ENCODE results near the gene TULP1. TPM values are rescaled to one million over a fixed set of nuclear protein-coding genes. Genes with fewer than 3 reads are reported as not detected.
A peak's percentile ranks its signal among the peaks of the same experiment; 100 is the strongest.

Gene TULP1
- total and polyA plus RNA-seq, 2 of the 13 experiments (the other 11 are each of a cell fraction or from before 2014, with no cell fraction given), result not detected

DNA sequence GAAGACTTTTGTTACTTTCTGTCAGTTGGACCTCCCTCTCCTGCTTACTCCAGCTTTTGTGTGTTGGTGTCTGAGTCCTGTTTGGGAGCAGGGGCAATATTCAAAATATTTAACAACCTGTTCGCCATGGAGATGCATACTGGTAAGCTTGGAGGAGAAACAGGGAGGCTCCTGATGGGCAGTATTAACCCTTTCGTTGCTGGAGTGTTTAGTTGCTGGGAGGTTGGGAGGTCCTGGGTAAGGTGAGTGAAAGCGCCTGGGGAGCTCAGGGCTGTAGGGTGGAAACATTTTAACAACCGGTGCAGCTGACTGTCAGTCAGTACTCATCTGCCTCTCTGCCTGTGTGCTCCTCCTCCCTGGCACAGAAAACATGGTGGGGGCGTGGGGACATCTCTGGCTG lies 4.2 kb downstream of the TULP1 start:
- no peak for ATAC-seq
- POLR2A ChIA-PET, result no interaction called here
- no TSS peak for BruUV-seq (replicated peaks)
- TF ChIP-seq ZNF652 (CRISPR knock-in tag; IDR thresholded peaks at IDR 0.05; ENCODE audit: borderline replicate concordance, low read depth), result peak; percentile 83
- no peak for TF ChIP-seq SMC3 (IDR thresholded peaks at IDR 0.05; ENCODE audit: low read length)
- no peak for TF ChIP-seq ZNF629 (CRISPR knock-in tag; conservative IDR thresholded peaks at IDR 0.05)
- TF ChIP-seq, protein P1, sequence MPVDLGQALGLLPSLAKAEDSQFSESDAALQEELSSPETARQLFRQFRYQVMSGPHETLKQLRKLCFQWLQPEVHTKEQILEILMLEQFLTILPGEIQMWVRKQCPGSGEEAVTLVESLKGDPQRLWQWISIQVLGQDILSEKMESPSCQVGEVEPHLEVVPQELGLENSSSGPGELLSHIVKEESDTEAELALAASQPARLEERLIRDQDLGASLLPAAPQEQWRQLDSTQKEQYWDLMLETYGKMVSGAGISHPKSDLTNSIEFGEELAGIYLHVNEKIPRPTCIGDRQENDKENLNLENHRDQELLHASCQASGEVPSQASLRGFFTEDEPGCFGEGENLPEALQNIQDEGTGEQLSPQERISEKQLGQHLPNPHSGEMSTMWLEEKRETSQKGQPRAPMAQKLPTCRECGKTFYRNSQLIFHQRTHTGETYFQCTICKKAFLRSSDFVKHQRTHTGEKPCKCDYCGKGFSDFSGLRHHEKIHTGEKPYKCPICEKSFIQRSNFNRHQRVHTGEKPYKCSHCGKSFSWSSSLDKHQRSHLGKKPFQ (CRISPR knock-in tag; IDR thresholded peaks at IDR 0.05; ENCODE audit: insufficient replicate concordance), result no peak
- TF ChIP-seq SOX13 (IDR thresholded peaks at IDR 0.05), result no peak
- no peak for TF ChIP-seq SOX13 (CRISPR knock-in tag; conservative IDR thresholded peaks at IDR 0.05 in 1 of 2, IDR thresholded peaks at IDR 0.05 in 1 of 2)
- no peak for TF ChIP-seq ZFP36L2 (CRISPR knock-in tag; IDR thresholded peaks at IDR 0.05)
- TF ChIP-seq, protein P2, sequence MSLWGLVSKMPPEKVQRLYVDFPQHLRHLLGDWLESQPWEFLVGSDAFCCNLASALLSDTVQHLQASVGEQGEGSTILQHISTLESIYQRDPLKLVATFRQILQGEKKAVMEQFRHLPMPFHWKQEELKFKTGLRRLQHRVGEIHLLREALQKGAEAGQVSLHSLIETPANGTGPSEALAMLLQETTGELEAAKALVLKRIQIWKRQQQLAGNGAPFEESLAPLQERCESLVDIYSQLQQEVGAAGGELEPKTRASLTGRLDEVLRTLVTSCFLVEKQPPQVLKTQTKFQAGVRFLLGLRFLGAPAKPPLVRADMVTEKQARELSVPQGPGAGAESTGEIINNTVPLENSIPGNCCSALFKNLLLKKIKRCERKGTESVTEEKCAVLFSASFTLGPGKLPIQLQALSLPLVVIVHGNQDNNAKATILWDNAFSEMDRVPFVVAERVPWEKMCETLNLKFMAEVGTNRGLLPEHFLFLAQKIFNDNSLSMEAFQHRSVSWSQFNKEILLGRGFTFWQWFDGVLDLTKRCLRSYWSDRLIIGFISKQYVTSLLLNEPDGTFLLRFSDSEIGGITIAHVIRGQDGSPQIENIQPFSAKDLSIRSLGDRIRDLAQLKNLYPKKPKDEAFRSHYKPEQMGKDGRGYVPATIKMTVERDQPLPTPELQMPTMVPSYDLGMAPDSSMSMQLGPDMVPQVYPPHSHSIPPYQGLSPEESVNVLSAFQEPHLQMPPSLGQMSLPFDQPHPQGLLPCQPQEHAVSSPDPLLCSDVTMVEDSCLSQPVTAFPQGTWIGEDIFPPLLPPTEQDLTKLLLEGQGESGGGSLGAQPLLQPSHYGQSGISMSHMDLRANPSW (CRISPR knock-in tag; IDR thresholded peaks at IDR 0.05; ENCODE audit: borderline replicate concordance), result no peak
- TF ChIP-seq, protein P3, sequence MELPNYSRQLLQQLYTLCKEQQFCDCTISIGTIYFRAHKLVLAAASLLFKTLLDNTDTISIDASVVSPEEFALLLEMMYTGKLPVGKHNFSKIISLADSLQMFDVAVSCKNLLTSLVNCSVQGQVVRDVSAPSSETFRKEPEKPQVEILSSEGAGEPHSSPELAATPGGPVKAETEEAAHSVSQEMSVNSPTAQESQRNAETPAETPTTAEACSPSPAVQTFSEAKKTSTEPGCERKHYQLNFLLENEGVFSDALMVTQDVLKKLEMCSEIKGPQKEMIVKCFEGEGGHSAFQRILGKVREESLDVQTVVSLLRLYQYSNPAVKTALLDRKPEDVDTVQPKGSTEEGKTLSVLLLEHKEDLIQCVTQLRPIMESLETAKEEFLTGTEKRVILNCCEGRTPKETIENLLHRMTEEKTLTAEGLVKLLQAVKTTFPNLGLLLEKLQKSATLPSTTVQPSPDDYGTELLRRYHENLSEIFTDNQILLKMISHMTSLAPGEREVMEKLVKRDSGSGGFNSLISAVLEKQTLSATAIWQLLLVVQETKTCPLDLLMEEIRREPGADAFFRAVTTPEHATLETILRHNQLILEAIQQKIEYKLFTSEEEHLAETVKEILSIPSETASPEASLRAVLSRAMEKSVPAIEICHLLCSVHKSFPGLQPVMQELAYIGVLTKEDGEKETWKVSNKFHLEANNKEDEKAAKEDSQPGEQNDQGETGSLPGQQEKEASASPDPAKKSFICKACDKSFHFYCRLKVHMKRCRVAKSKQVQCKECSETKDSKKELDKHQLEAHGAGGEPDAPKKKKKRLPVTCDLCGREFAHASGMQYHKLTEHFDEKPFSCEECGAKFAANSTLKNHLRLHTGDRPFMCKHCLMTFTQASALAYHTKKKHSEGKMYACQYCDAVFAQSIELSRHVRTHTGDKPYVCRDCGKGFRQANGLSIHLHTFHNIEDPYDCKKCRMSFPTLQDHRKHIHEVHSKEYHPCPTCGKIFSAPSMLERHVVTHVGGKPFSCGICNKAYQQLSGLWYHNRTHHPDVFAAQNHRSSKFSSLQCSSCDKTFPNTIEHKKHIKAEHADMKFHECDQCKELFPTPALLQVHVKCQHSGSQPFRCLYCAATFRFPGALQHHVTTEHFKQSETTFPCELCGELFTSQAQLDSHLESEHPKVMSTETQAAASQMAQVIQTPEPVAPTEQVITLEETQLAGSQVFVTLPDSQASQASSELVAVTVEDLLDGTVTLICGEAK (IDR thresholded peaks at IDR 0.05), result no peak
- TF ChIP-seq, protein P3 (CRISPR knock-in tag; IDR thresholded peaks at IDR 0.05), result no peak

More for the DNA sequence above, 4.2 kb downstream of the TULP1 start:
- no peak overlapping the region for H2AFZ ChIP-seq (ENCODE audit: low read length)
- DNase-seq (ENCODE audit: low spot score) (no peak), FAIRE-seq (no peak)
- WGBS (ENCODE audit: low lambda C conversion rate), result 5% methylated on average over 4 of the region's 5 CpGs
- H3K27ac ChIP-seq (ENCODE audit: extremely low read length, insufficient read depth, low read length), result no peak overlapping the region
- in situ Hi-C loops (cut with HindIII; ENCODE audit: extremely low pct_ligation_motif_present, low pct_unique_long_range_greater_than_20kb), result no loop called here
- H3K79me2 ChIP-seq (ENCODE audit: insufficient read depth, low read length), result no peaks in the 10 kb centered on the region
- peaks cover 22% of the 10 kb centered on the region for H3K4me1 ChIP-seq (ENCODE audit: insufficient read depth, low read length)
- H4K20me1 ChIP-seq (ENCODE audit: insufficient read depth, low read length), result no peaks in the 10 kb centered on the region
- CTCF ChIA-PET (ENCODE audit: low intra/inter-chr PET ratio, low total read pairs), result no interaction called here
- no peaks in the 10 kb centered on the region for H3K36me3 ChIP-seq (replicated peaks in 1 of 2; ENCODE audit: control insufficient read depth in 1 of 2, insufficient read depth in 2 of 2, low read length in 2 of 2)
- H3K9me3 ChIP-seq (ENCODE audit: low read length), result no peaks in the 10 kb centered on the region
- H3K4me2 ChIP-seq (ENCODE audit: low read depth, low read length), result no peak overlapping the region
- no peak overlapping the region for H3K4me3 ChIP-seq (replicated peaks in 1 of 3; ENCODE audit: insufficient read depth in 1 of 3, low read depth in 2 of 3, low read length in 3 of 3)
- intact Hi-C loops (cut with micrococcal nuclease; ENCODE audit: unreplicated experiment), result no loop called here
- H3K27me3 ChIP-seq (ENCODE audit: control insufficient read depth in 1 of 2, insufficient read depth in 2 of 2, low read length in 2 of 2), result peaks cover 11 to 80% of the 10 kb centered on the region in 2 experiments
- H3K9ac ChIP-seq (ENCODE audit: insufficient read depth, low read depth, low read length), result no peak overlapping the region
